DMS53 treated with DMSO at 0.1 percent for 48 hours (cell line): ENCODE data around the gene ZNF662.
A peak's percentile ranks its signal among the peaks of the same experiment; 100 is the strongest.

Source experiments
- DNase-seq: peaks from one replicate; lab custom pipeline; 2025; ENCODE audit not compliant: unreplicated experiment; lab: John Stamatoyannopoulos, UW

Gene ZNF662

GRCh38 chr3:42935472-42935871, 29.5 kb downstream of the ZNF662 start:
- no peak for DNase-seq

GRCh38 chr3:42936157-42936981, 30.4 kb downstream of the ZNF662 start:
- no peak for DNase-seq

- no peak for DNase-seq
These were observed 31.4 kb downstream of the ZNF662 start for GRCh38 chr3:42937334-42937733.

GRCh38 chr3:42942693-42943092, 36.8 kb downstream of the ZNF662 start:
- no peak for DNase-seq

- no peak for DNase-seq
These were observed 40.1 kb downstream of the ZNF662 start for GRCh38 chr3:42946050-42946449.

GRCh38 chr3:42957573-42957972, 51.6 kb downstream of the ZNF662 start:
- no peak for DNase-seq

GRCh38 chr3:42960282-42960681, 54.3 kb downstream of the ZNF662 start:
- DNase-seq: no peak

GRCh38 chr3:42960786-42961185, 54.8 kb downstream of the ZNF662 start:
- DNase-seq: no peak

- peak; percentile 6 for DNase-seq
These were observed 55.7 kb downstream of the ZNF662 start for GRCh38 chr3:42961633-42962032.

GRCh38 chr3:42963269-42963668, 57.3 kb downstream of the ZNF662 start:
- DNase-seq: no peak

- DNase-seq: no peak
These were observed 58.3 kb downstream of the ZNF662 start for GRCh38 chr3:42964266-42964665.
